GM19452 (cell line): ENCODE data around the gene P4HA1.

ENCODE experiments used
- ATAC-seq: cut with Tn5 transposase; IDR thresholded peaks from one replicate; pipeline ENCODE4 v1.9.1; 2021; ENCODE audit not compliant: unreplicated experiment

The P4HA1 gene

GRCh38 chr10:73094986-73095480 lies 1.6 kb downstream of the P4HA1 start:
- no peak for ATAC-seq

- ATAC-seq, result no peak
Observed at GRCh38 chr10:73093922-73094850, 2.5 kb downstream of the P4HA1 start.

- no peak for ATAC-seq
Observed at GRCh38 chr10:73092830-73093229, 3.8 kb downstream of the P4HA1 start.

- no peak for ATAC-seq
Observed at GRCh38 chr10:73088304-73088703, 8.4 kb downstream of the P4HA1 start.

- no peak for ATAC-seq
Observed at GRCh38 chr10:73086816-73087215, 9.8 kb downstream of the P4HA1 start.

- ATAC-seq, result no peak
Observed at GRCh38 chr10:73084209-73084608, 12.5 kb downstream of the P4HA1 start.

GRCh38 chr10:73083221-73083620 lies 13.4 kb downstream of the P4HA1 start:
- ATAC-seq, result no peak

GRCh38 chr10:73079779-73080541 lies 16.7 kb downstream of the P4HA1 start:
- ATAC-seq, result peak; percentile 81

GRCh38 chr10:73076360-73077183 lies 20.1 kb downstream of the P4HA1 start:
- ATAC-seq, result no peak

- no peak for ATAC-seq
Observed at GRCh38 chr10:73075829-73076228, 20.8 kb downstream of the P4HA1 start.

GRCh38 chr10:73073627-73074026 lies 23.0 kb downstream of the P4HA1 start:
- ATAC-seq, result no peak

- ATAC-seq, result no peak
Observed at GRCh38 chr10:73065441-73065840, 31.2 kb downstream of the P4HA1 start.

- no peak for ATAC-seq
Observed at GRCh38 chr10:73061743-73062142, 34.9 kb downstream of the P4HA1 start.

- ATAC-seq, result no peak
Observed at GRCh38 chr10:73060738-73061635, 35.7 kb downstream of the P4HA1 start.

GRCh38 chr10:73060173-73060572 lies 36.5 kb downstream of the P4HA1 start:
- ATAC-seq, result no peak

- no peak for ATAC-seq
Observed at GRCh38 chr10:73058057-73058591, 38.5 kb downstream of the P4HA1 start.

- ATAC-seq, result peak; percentile 90
Observed at GRCh38 chr10:73054286-73054685, 42.4 kb downstream of the P4HA1 start.

- ATAC-seq, result no peak
Observed at GRCh38 chr10:73053275-73053674, 43.4 kb downstream of the P4HA1 start.

GRCh38 chr10:73044378-73045285 lies 52.0 kb downstream of the P4HA1 start:
- ATAC-seq, result no peak
